Measurements from ENCODE around the gene PDE6A. TPM values are rescaled to one million over a fixed set of nuclear protein-coding genes. Genes with fewer than 3 reads are reported as not detected.

PDE6A gene
- total and polyA plus RNA-seq, 2 donors (not counting 3 experiments of a cell fraction or from before 2014, with no cell fraction given), result not detected

DNA sequence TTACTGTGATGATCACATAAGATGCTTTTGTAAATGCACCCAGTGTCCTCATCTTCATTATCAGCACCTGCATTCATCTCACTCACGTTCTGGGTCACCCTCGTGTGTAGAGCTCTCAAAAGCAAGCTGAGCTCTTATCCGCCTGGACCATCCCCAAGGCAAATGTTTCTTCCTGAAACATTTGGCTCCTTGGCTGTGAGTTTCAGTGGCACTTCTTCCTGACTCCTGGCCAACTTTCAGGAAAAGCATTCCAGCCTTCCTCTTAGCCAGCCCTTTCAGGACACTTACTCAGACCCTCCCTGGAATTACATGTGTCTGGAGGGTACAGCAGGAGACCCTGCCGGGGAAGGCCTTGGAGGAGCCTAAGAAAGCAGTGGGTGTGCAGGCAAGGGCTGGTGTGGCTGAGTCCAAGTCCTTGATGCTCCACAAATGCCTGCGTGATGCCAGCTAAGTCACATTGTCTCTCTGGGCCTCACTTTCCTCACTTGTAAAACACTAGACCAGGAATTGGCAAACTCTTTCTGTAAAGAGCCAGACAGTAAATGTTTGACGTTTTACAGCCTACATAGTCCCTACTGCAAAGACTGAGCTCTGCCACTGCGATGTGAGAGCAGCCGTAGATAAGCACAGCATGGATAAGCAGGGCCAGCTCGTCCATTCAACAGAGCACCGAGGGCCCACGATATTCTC, 72.1 kb downstream of the PDE6A start:
- FAIRE-seq (no peak), DNase-seq (ENCODE audit: low read depth, low spot score) (no peak)
- TF ChIP-seq, protein P1, sequence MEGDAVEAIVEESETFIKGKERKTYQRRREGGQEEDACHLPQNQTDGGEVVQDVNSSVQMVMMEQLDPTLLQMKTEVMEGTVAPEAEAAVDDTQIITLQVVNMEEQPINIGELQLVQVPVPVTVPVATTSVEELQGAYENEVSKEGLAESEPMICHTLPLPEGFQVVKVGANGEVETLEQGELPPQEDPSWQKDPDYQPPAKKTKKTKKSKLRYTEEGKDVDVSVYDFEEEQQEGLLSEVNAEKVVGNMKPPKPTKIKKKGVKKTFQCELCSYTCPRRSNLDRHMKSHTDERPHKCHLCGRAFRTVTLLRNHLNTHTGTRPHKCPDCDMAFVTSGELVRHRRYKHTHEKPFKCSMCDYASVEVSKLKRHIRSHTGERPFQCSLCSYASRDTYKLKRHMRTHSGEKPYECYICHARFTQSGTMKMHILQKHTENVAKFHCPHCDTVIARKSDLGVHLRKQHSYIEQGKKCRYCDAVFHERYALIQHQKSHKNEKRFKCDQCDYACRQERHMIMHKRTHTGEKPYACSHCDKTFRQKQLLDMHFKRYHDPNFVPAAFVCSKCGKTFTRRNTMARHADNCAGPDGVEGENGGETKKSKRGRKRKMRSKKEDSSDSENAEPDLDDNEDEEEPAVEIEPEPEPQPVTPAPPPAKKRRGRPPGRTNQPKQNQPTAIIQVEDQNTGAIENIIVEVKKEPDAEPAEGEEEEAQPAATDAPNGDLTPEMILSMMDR (IDR thresholded peaks at IDR 0.05; ENCODE audit: extremely low read depth in 1 of 2, insufficient read depth in 1 of 2, low read depth in 1 of 2, low read length in 2 of 2), result no peak
- no peak for TF ChIP-seq MYC (IDR thresholded peaks at IDR 0.05; ENCODE audit: low read depth, low read length)
- no peak for TF ChIP-seq FOS (IDR thresholded peaks at IDR 0.05; ENCODE audit: borderline replicate concordance, insufficient read depth, low read length)
- TF ChIP-seq JUN (IDR thresholded peaks at IDR 0.05; ENCODE audit: borderline replicate concordance, insufficient read depth, insufficient read length, low read depth), result no peak
- no peak for TF ChIP-seq GATA2 (IDR thresholded peaks at IDR 0.05; ENCODE audit: insufficient read depth, insufficient read length, low read depth, low read length)
- no peak for TF ChIP-seq POLR2A (IDR thresholded peaks at IDR 0.05; ENCODE audit: low read depth, low read length)
- TF ChIP-seq POLR2AphosphoS5 (IDR thresholded peaks at IDR 0.05; ENCODE audit: insufficient read depth, low read depth, low read length), result no peak
- TF ChIP-seq, protein P2, sequence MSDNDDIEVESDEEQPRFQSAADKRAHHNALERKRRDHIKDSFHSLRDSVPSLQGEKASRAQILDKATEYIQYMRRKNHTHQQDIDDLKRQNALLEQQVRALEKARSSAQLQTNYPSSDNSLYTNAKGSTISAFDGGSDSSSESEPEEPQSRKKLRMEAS (IDR thresholded peaks at IDR 0.05; ENCODE audit: insufficient read depth, insufficient read length), result no peak
- no peak for TF ChIP-seq EZH2 (IDR thresholded peaks at IDR 0.05; ENCODE audit: borderline replicate concordance, low read depth, low read length, severe bottlenecking)
- Histone ChIP-seq H3K9ac (replicated peaks; ENCODE audit: extremely low read depth, insufficient read depth, low read length) (no peak overlapping the region), H3K9me3 (replicated peaks; ENCODE audit: control insufficient read depth, insufficient read depth, low read length) (no peaks in the 10 kb centered on the region), H3K4me3 (replicated peaks in 1 of 3; ENCODE audit: insufficient read depth in 1 of 3, low read depth in 1 of 3, low read length in 3 of 3) (no peak overlapping the region), H3K9me1 (replicated peaks; ENCODE audit: control insufficient read depth, extremely low read depth, insufficient read depth, low read length) (no peaks in the 10 kb centered on the region), H4K20me1 (replicated peaks; ENCODE audit: control insufficient read depth, extremely low read depth, insufficient read depth, low read length) (no peaks in the 10 kb centered on the region), H3K4me1 (ENCODE audit: control insufficient read depth, extremely low read depth, insufficient read depth, low read length) (no peaks in the 10 kb centered on the region), H3K4me2 (ENCODE audit: insufficient read depth, low read length) (no peak overlapping the region), H3K27ac (ENCODE audit: insufficient read depth, low read depth, low read length) (no peak overlapping the region), H3K27me3 (ENCODE audit: control insufficient read depth in 2 of 2, insufficient read depth in 2 of 2, low read length in 2 of 2) (no peaks in the 10 kb centered on the region), H3K36me3 (ENCODE audit: control insufficient read depth in 2 of 2, extremely low read depth in 1 of 2, insufficient read depth in 2 of 2, low read length in 2 of 2) (no peaks in the 10 kb centered on the region), H3K79me2 (ENCODE audit: control insufficient read depth, insufficient read depth, low read length) (no peaks in the 10 kb centered on the region), H2AFZ (ENCODE audit: low read depth, low read length) (no peak overlapping the region)
- intact Hi-C loops (cut with micrococcal nuclease), result no loop called here
- ChIA-PET POLR2A (no interaction called here), CTCF (interaction anchor here (1.1 to 3.1 kb wide), 2 partner anchors 19 to 20 kb away, joined by 7 to 19 read pairs; no protein-coding TSS in a partner anchor)
- BruUV-seq (replicated peaks), result no TSS peak
- dilution Hi-C loops (cut with MboI; ENCODE audit: extremely low pct_ligation_motif_present, low sequenced_read_pairs), result no loop called here
